Stimulated activated CD4-positive, alpha-beta T cell treated with anti-CD3 and anti-CD28 coated beads, Interleukin-15, amount 100 ng/mL, for 24 hours (primary cell): Measurements from ENCODE around the gene SMARCD3.
A peak's percentile ranks its signal among the peaks of the same experiment; 100 is the strongest.

Source experiments
- DNase-seq: peaks from one replicate; pipeline ENCODE4 v3.0.0-alpha.2; 2020

SMARCD3 gene

DNA sequence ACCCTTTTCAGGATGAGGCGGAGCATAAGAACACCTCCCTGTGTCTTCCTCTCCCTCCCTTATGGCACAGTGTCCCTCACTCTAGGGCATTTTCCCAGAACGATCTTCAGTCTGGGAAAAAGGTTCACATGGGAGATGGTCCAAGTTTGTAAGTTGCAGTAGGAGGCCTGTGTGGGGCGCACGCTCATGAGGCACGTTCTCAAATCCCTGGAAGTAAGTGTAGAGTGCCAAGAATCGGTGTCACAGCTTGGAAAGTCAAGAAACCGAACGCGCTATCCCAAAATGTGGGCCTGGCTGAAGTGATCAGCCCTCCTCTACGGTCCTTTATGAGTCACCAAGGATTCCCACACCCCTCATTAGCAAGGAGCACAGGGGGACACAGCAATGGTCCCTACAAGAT, 23.9 kb upstream of the SMARCD3 start:
- DNase-seq, result no peak

DNA sequence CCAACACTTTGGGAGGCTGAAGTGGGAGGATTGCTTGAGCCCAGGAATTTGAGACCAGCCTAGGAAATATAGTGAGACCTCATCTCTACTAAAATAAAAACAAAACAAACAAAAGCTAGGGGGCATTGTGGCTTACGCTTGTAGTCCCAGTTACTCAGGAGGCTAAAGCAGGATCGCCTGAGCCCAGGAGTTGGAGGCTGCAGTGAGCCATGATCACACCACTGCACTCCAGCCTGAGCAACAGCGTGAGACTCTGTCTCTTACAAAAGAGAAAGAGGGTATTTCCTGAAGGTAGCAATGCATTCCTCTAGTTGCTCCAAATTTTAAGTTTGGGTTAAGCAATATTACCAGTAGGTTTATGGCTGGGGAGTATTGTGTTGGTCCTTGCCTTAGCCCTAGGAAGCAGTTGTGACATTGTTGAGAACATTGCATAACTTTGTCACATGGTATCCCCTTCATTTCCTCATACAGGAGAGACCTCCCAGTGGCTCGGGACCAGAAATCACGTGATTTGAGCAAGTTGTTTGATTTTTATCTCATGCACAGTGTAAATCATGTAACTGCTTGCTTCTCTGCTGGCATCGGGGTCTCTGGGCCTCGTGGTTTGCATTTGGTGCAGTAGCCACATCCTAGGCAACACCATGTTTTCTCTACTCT, 23.3 kb upstream of the SMARCD3 start:
- DNase-seq, result no peak

DNA sequence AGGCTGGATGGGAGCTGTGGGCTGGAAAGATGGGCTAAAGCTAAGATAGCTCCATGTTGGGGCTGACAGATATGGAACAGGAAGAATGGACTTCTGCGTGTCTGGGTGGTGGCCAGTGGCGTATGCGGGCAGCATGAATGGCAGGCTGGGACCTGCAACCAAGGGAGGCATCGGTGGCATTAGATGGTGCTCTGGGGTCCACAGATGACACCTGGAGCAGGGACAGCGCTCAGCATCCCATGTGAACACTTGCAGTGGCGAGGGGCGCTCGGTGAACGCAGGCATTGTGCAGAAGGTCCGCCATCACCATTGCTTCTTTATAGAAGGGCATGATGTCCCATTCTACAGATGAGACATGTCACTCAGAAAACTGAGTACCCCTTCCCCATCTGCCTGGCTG, 21.0 kb upstream of the SMARCD3 start:
- DNase-seq, result no peak

DNA sequence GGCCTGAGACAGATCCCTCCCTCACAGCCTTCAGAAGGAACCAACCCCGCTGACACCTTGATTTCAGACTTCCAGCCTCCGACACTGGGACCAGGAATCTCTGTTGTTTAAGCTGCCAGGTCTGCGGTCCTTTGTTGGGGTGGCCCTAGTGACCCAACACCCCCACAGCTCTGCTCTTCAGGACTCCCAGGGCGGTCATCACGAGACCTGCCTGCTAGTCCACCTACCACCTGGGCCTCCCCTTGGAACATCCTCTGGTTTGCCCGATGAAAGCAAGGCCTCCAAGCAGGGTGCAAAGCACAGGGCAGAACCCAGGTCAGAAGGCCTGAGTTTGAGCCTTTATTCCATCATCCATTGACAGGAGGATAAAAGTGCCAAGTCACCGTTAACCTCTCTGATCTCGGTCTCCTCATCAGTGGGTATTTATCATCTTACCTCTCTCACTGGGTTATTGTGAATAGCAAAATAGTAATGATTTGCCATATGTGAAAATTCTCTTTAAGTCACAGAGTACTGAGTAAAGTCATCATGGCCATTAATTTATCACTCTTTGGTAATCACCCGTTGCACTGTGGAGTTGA, 16.9 kb upstream of the SMARCD3 start:
- DNase-seq, result no peak

DNA sequence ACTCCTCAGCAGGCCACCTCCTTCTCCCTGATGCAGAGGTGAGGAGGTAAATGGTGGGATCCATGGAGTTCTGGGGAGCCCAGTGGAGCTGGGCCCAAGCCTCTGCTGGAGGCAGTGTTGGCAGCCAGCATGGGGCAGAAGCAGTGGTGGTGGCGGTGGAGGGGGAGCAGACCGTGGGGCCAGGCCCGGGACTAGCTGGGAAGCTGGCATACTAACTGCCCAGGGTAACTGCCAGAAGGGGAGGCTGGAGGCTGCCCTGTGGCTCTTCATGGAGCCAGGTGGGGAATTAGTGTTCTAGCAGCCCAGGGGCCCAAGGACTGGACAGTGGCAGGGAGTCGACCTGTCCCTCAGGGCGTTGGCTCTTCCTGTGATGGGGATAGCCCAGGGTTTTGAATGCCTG, 16.1 kb upstream of the SMARCD3 start:
- no peak for DNase-seq

DNA sequence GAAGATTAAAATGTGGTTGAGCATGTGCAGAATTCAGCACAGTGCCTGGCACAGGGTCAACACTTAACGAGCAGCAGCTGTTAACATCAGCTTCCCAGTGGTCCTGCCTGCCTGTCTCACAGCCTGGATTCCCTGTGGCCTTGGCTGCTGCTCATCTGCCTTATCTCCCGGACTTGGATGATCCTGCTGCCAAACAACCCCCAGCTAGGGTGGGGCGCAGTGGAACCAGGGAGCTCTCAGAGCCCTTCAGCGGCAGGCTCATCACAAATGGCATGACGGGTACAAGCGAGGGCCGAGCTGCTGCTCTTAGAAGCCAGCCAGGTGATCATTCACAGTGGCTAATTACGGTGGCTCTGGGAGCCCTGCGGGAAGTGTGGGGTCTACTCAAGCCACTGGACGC, 13.0 kb upstream of the SMARCD3 start:
- DNase-seq, result no peak

DNA sequence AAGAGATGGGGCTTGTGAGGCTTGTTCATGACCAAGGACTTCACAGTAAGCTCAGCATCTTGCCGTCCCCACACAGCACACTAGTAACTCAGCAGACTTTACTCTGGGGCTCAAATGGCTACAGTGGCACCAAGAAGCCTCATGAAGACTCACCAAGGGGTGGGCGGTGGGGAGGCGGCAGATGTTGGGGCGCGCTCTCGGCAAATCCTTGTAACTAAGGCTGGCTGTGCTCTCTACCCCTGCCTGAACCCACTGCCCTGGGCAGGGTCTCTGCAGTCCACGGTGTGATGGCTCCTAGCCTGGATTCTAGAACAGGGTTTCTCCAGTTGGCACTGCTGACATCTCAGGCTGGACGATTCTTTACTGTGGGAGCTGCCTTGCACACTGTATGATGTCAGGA, 12.4 kb upstream of the SMARCD3 start:
- DNase-seq, result no peak

DNA sequence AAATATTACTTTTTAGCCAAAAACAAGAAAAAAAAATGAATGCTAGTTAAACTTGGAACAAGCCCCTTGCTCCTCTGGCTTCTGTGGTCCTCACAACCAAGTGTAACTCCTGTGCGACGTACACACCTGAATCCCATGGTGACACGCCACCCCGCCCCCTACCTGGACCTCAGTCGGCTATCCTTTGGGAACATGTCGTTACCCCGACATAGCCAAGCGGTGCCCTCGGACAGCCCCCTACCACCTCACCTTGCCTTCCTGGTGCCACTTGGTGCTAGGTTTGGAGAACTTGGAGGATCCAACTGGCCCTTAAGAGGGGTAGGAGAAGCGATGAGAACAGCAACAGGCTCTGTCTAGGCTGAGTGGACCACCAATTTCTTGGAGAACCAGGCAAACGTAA, 12.0 kb upstream of the SMARCD3 start:
- DNase-seq, result no peak

DNA sequence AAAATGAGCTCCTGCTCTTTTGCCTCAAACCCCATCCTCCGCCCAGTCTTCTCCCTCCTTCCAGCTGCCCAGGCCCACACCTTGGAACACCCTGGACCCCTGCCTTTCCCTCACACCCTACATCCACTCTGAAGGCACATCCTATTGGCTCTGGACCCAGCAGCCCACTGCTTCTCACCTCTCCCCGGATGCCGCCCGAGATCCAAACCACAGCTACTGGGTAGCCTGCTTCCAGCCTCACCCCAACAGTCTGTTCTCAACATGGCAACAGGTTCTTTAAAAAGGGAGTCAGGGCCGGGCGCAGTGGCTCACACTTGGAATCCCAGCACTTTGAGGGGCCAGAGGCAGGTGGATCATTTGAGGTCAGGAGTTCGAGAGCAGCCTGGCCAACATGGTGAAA, 9.5 kb upstream of the SMARCD3 start:
- no peak for DNase-seq

DNA sequence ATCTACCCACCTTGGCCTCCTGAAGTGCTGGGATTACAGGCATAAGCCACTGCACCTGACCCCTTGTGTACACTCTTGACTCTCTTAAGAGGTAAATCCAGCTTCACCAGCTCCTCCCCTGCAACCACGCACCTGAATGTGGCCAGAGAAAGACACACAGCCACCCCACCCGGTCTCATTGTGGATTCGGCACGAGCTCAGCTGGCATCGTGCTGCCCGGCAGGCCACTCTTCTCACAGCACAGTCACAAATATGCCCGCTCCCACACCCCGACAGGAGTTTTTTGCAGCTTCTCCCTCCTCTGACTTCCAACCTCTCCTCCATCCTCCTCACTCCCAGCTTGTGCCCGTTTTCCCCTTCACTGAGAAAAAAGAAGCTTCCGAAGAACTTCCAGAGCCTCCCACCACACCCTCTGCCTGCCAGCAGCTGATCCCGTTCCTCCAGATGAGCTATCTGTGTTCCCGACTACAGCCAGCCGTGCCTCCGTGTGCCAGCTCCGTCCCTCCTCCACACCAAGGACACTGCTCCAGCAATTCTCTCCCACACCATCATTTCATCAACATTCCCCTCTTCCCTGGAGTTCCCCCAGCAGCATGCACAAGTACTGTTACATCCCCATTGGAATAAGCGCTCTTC, 8.0 kb upstream of the SMARCD3 start:
- no peak for DNase-seq

DNA sequence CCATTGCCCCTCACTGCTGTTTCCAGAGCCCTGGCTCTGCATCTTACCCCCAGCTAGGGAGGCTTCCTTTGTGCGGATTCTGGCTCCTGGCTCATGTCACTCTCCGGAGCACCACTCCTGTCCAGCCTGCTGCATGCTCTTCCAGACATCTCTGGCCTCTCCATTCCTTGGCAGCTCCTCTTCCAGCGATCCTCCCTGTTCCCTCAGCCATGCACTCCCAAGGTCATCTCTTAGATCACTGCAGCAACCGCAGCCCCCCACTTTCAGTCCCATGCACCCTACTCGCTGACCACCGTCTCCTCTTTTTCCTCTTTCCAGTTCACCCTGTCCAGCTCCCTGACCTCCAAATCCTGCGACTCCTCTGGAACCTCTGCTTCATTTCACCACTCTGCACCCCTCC, 6.9 kb upstream of the SMARCD3 start:
- no peak for DNase-seq

DNA sequence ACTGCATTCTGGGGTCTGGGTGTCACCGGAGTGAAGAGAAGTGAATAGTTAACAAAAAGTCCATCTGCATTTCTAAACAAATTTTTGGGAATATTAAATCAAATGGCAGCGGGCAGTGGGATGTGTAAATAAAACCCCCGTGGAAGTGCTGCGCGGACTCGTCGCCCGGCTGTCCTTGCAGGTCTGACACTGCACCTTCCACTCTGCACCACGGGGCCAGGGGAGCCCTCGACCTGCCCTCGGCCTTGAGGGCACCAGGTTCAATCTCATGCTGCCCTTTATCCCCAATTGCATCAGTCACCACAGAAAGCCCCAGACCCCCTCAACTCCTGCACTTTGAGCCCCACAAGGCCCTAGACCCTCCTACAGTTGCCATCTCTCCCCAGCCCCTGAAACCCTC, 6.4 kb upstream of the SMARCD3 start:
- no peak for DNase-seq

DNA sequence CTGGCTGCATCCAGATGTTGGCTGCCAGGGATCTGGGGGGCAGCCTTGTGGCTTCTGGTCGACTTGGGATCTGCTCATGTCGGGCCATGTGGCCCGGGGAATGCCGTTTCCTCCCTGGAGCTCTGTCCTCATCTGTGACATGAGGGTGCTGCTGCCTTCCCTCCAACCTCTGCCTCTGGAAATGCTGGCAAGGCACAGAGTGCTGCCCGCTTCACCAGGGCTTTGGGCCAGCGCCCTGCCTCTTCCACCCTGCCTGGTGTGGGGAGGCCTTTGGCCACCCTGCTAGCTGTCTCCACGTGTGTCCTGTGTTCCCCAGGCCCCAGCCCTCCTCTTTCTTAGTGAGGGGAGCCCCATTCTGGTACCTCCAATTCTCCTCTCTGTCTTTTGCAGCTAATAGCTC, 5.8 kb upstream of the SMARCD3 start:
- DNase-seq, result no peak

DNA sequence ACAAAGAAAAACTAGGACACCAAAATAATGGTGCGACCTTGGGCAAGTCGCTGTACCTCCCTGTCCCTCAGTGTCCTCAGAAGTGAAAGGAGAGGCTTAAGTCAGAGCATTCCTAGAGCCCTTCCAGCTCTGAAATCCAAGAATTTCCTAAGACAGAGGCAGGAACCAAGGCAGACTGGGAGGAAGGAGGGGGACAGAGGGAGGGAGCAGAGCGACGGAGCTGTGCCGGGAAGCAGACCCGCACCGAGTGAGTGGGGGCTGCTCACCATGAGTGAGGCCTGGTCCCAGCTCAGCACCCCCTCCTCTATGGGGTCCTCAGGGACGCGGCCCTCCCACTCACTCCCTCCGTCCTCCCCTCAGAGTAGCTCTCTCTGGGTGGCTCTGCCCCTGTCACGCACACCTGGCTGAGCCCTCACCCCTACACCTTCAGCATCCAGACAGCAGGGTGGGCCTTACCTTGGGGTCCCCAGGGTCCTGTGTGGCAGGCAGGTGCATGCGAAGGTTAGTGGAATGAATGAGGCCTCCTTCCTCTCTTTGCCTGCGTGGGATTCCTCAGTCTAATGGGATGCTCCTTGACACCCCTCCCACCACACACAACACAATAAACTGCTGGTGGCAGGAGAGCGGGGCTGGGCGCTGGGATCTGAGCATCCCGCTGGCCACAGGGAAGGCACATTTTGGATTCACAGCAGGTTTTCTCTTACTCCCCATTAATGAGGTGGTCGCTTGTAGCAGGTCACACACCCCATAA, 4.6 kb upstream of the SMARCD3 start:
- no peak for DNase-seq

DNA sequence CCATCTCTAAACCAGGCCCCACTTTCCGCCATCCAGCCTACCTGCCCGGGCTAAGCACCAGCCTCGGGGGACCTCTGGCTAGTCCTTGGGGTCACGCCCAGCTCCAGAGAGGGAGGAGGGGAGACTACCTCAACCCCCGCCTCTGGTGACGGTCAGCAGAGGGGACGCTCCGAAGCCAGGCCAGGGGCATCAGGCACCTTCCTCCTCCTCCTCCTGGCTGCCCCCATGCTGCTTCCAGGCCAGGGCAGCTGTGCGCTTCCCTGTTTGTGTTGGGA, 4.0 kb upstream of the SMARCD3 start:
- no peak for DNase-seq

DNA sequence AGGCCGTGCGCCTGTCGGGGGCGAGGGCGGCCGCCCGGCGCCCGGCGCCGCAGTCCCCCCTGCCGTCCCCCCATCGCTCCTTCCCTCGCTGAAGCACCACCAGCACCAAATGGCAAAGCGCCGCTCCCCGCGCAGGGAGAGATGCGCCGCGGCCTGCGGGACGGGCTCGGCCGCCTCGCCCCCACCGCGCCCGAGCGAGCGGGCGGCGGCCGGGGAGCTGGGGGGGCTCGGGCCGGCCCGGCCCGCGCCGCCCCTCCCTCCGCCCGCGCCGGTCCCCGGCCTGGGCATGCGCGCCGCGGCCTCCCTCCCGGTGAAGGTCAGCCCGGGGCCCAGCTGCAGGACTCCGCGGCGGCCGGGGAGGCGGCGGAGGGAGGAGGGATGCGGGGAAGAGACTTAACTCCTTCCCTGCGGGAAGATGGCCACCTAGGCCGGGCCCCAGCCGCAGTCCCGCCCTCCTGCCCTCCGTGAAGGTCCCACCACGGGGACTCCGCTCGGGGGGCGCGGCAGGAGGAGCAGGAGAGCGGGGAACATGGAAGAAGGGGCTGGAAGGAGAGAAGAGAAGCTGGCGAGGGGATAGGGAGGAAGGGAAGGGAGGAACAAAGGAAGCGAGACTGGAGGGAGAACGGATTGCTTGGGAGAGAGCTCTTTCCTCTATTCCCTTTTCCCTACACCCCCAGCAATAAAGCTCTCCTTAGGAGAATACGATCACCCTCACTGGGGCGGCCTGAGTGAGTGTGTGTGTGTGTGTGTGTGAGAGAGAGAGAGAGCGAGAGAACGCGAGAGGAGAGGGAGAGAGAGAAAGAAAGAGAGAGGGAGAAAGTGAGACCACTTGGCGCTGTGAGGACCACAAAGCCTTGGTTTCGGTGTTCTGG, 3.4 kb upstream of the SMARCD3 start:
- no peak for DNase-seq

DNA sequence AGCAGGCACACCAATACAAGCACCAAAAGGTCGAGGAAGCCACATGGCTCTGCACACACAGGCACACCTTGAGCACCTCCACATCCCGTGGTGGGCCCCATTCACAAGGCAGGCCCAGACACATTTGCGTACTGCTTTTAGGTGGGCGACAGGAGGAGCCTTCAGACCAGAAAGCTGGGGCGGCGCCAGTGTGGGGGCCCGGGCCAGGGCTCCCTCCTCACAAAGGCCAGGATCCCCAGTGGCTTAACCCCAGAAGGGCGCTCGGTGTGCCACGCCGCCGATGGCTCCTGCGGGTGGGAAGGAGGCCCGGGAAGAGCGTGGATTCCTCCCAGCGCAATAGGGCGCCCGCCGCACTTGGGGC, 2.8 kb upstream of the SMARCD3 start:
- no peak for DNase-seq

DNA sequence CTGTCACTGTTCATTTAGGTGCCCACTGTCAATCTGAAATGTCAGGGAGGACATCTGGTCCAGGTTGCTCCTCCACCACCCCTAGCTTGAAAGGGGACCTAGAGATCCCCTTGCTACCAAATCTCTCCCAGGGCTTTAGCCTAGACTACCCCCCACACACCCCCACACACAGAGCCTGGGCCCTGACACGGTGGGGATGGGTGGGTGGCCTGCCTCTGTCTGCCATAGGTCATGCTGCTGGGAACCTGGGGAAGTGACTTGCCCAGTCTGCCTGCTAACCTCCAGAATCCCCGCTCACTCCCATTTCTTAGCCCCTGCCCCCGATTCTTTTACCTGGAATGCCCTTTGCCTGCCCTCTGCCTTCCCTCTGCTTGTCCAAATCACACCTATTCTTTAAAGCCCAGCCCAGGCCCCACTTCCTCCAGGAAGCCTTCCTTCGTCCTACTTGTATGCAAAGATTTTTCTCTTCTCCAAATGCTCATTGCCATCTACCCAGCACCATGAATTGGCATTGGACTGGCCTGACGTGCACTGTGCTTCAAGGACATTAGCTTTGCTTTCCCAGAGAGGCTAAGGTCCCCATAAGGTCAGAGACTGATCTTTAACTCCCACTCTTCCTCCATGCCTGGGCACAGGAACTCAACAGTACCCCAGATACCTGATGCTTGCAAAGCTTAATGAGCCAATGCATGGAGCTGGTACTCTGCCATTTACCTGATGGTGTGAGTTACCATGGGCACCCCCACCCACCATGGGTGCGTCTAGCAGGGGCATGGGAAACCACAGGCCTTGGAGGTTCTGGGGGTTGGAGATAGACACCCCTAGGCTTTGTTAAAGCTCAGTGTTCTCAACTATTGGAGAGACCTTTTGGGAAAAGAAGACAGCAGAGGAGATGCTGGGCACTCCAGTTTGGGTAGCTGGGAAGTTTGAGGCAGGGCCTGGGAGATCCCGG, 2.0 kb upstream of the SMARCD3 start:
- DNase-seq, result no peak

DNA sequence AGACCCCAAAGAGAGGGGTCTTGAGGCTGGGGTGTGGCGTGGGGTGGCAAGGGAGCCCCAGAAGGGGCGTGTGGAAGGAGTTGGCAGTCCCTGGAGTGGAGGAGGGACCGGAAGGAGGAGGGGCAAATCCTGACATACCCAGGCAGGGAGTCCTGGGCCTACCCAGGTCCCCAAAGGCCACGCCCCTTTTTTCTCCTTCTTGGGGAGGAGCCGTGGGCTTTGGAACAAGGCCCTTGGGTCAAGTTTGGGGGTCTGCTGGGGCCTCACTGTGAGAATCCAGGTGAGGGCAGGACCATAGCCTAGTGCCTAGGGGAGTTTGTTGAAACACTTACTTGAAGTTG, 1.2 kb upstream of the SMARCD3 start:
- DNase-seq, result no peak

DNA sequence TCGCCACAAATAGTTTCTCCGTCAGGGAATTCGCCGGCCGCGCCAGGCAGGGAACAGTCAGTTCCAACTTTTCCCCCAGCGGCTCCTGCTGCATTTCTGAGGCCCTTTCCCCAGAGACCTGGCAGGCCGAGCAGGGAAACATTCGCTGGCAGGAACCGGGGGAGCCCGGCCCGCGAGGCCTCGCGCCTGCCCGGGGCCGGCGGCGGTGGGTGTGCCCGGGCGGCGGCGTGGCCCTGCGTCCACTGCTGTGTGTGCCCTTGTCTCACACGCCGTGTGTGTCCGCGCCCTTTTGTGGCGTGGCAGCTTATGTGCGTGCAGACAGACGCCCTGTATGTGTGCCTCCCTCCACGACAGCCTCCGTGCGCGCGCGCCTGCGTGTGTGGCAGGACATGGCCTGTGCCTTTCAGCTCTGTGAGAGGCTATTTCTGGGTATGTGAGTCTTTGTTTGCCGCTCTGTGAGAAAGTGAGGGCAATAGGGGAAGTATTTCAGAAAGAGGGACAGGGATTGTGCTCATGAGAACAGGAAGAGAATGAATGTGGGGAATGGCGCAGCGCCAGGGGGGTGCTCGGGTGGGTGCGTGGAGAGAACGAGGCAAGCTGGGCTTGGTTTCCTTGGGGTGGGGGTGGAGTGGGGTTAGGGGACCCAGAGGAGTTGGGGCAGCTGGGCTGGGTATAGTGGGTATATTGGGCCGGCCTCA, 689 bp upstream of the SMARCD3 start:
- DNase-seq, result peak; percentile 53

DNA sequence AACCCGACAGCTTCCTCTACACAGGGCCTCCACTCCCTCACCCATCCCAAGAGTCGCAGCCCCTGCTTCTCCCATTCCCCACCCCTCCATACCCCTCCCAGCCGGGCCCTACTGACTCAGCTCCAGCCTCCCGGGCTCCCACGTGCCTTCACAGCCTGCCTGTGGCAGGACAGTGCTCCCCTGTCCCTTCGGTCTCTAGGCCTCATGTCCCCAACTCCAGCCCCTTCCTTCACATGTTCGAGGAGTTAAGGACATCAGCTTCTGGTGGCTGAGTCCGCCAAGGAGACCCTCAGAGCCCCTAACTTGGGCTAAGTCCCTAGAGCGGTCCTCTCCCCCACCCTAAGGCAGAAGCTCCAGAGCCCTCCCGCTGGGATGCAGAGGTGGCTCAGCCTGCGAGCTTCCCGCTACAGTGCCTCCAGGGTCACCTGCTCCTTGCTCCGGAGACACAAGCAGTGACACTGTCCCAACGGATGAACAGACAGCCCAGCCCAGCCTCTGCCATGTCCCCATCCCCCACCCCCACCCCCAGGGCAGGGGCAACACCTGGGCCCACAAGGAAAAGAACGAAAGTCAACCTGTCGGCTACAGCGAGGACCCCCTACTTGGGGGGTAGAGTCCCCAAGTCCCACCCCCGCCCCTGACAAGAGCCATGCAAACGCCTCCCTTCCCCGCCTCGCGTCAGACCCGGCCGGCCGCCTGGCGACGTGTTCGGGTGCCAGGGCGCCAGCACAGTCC, 716 bp downstream of the SMARCD3 start:
- DNase-seq, result no peak
